Activated CD4-positive, alpha-beta T cell treated with anti-CD3 and anti-CD28 coated beads, Interleukin-2, amount 10 ng/mL, durations not matched to agents 7 days and 5 days (primary cell): ENCODE data around the gene SPRED2. TPM values are rescaled to one million over a fixed set of nuclear protein-coding genes. Genes with fewer than 3 reads are reported as not detected.

Source experiments
- CTCF ChIA-PET: fragments of 350-600 bp; sonication (Branson Sonifier 250); formaldehyde crosslinking; loops from one replicate; lab custom pipeline; 2021; ENCODE audit warnings: antibody characterized with exemption; lab: Charles Lee
- POLR2A ChIA-PET: fragments of 350-600 bp; sonication (Branson Sonifier 250); formaldehyde crosslinking; loops from one replicate; lab custom pipeline; 2021; ENCODE audit warnings: antibody characterized with exemption; lab: Charles Lee
- DNase-seq: peaks from one replicate; pipeline ENCODE4 v3.0.0-alpha.2; 2020
- H3K27ac Mint-ChIP-seq: one replicate; pipeline ENCODE4 v1.8.0; 2021; ENCODE audit warnings: mild to moderate bottlenecking, moderate library complexity, mixed read lengths
- H3K27me3 Mint-ChIP-seq: one replicate; pipeline ENCODE4 v1.8.0; 2021; ENCODE audit warnings: mixed read lengths
- H3K36me3 Mint-ChIP-seq: one replicate; pipeline ENCODE4 v1.8.0; 2021; ENCODE audit warnings: low read depth, mixed read lengths
- H3K4me1 Mint-ChIP-seq: one replicate; pipeline ENCODE4 v1.8.0; 2021; ENCODE audit warnings: mixed read lengths
- H3K4me3 Mint-ChIP-seq: one replicate; pipeline ENCODE4 v1.8.0; 2021; ENCODE audit warnings: mild to moderate bottlenecking, moderate library complexity, mixed read lengths
- H3K9me3 Mint-ChIP-seq: one replicate; pipeline ENCODE4 v1.8.0; 2021; ENCODE audit warnings: mixed read lengths
- total RNA-seq, 2 experiments: library from RNA; stranded (reverse); gene quantifications; one replicate each; pipeline ENCODE4 v1.2.3, GENCODE V29; 2021

SPRED2 gene, protein sequence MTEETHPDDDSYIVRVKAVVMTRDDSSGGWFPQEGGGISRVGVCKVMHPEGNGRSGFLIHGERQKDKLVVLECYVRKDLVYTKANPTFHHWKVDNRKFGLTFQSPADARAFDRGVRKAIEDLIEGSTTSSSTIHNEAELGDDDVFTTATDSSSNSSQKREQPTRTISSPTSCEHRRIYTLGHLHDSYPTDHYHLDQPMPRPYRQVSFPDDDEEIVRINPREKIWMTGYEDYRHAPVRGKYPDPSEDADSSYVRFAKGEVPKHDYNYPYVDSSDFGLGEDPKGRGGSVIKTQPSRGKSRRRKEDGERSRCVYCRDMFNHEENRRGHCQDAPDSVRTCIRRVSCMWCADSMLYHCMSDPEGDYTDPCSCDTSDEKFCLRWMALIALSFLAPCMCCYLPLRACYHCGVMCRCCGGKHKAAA
- total RNA-seq: 1 to 10 TPM; 6.2 to 8.1 TPM

DNA sequence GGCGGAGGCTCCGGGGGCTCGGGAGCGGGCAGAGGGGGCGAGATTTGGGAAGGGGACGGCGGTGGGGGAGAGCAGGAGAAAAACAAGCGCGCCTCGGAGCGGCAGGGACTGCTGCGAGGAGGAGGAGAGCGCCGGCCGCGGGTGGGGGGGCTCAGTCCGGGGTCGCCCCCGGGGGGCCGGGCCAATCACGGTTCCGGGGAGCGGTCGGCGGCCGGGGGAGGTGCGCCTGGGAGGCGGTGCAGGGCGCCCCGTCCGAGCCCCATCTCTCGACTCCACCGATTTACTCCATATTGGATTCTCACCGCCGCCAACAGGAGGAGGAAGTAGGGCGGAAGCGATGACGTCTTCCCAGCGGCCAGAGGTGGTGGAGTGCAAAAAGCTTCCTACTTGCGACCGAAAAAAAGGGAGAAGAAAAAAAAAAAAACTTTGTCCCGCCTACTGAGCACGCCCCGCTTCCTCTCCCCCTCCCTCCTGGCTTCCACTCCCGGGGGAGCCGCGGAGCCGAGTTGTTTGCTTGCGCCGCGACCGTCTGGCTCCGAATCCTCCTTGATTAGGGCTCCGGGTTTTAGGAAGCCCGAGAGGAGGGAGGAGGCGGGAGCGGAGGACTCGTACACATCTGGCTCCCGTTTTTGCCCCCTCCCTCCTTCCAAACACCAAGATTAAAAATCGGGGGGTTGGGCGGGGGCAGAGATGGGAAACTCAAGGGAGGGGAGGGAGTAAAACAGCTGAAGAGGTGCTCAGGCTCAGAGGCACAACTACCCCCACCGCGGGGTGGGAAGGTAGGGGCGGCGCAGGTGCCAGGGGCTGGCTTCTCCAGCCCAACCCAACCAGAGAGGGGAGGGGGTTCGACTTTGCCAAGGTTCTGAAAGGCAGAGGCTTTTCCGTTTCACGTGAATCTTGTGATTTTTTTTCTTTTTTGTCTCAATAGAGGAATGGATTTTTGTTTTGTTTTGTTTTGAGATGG lies at the start of gene SPRED2:
Gene SPRED2, minus strand, starts transcription at position 373 of the 964 bp plus-strand sequence. CDS start 612 bp downstream, outside the sequence.
- H3K9me3 Mint-ChIP-seq: no peaks in the 10 kb centered on the region
- H3K27me3 Mint-ChIP-seq: peaks cover 43% of the 10 kb centered on the region
- peak within 1 kb of the TSS; percentile 85 for H3K27ac Mint-ChIP-seq
- H3K4me3 Mint-ChIP-seq: peak within 1 kb of the TSS; percentile 87
- ChIA-PET POLR2A (no interaction called here), CTCF (no interaction called here)
- peak; percentile 81 for DNase-seq
- peaks cover 32% of the 10 kb centered on the region for H3K4me1 Mint-ChIP-seq
- peaks cover 4% of the 10 kb centered on the region for H3K36me3 Mint-ChIP-seq

DNA sequence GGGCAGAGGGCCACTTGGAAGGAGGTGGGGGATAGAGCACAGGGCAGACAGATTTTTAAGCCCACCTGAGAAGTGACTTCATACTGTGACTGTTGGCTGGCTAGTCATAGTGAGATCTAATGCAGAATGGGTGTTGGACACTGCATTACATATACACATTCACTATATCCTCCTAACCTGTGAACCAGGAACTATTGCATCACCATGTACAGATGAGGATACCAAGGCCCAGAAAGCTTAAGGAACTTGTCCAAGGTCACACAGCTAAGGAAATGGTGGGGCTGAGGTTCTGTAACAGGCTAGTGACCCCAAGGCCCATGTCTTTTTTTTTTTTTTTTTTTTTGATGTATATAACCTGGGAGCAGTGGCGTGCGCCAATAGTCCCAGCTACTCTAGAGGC lies 49.6 kb upstream of the SPRED2 start:
- Mint-ChIP-seq H3K36me3 (no peaks in the 10 kb centered on the region), H3K4me3 (no peak overlapping the region), H3K9me3 (no peaks in the 10 kb centered on the region), H3K27ac (no peak overlapping the region), H3K27me3 (no peaks in the 10 kb centered on the region), H3K4me1 (no peaks in the 10 kb centered on the region)
- CTCF ChIA-PET: interaction anchor here (0.6 kb wide), 3 partner anchors 31 to 122 kb away, joined by 3 to 6 read pairs (median 4); no protein-coding TSS in a partner anchor
- DNase-seq: no peak
- POLR2A ChIA-PET: no interaction called here

DNA sequence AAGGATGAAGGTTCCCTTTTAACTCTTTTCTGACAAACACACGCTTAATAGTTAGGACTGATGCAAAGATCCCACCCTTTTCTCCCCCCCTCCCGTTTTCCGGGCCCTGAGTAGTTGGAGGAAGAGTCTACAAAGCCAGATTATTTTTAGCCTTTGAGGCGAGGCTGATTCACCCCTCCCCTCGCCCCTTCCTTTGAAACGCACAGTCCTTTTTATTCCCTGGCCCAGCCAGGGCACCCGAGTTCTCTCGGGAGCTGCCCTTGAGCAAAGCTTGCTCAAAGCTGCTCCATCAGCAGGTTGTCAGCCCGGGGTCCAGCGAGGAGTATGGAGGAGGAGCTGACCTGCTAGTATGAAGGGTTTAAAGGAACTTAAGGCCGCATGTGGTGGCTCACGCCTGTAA lies 47.1 kb upstream of the SPRED2 start:
- Mint-ChIP-seq H3K27ac (no peak overlapping the region), H3K27me3 (no peaks in the 10 kb centered on the region), H3K4me3 (no peak overlapping the region), H3K36me3 (no peaks in the 10 kb centered on the region), H3K4me1 (no peaks in the 10 kb centered on the region), H3K9me3 (peaks cover 11% of the 10 kb centered on the region)
- ChIA-PET POLR2A (no interaction called here), CTCF (interaction anchor here (0.6 kb wide), 1 partner anchor 35 kb away, joined by 4 read pairs; no protein-coding TSS in a partner anchor)
- DNase-seq: no peak

DNA sequence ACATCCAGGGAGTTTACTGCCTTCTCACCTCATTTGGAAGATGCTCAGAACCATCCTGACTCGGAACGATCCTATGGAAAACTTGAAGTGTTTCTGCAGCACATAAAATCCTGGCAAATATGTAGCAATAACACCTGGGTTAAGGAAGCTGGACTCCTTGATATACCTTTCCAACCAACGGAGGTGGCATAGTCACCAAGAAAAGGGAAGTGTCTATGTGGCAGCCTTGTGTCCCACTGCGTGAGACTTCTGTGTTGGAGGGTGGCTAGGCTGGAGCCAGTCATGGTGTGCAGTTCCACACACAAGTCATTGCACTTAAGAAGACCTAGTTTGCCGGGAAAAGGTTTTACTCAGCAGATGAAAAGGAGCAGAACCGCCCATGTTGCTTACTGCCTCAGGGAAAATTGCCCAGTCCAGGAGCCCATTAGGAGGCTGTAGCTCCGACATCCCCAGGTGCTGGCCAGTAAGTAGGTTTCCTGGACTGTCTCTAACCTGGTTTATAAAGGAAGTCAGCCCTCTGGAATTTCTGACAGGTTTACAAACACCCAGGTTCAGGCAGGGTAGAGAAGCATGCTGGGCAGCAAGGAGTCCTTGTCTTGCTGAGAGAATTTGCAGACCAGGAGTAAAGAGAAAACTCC lies 46.2 kb upstream of the SPRED2 start:
- Mint-ChIP-seq H3K36me3 (no peaks in the 10 kb centered on the region), H3K27ac (no peak overlapping the region), H3K9me3 (peaks cover 19% of the 10 kb centered on the region), H3K4me1 (no peaks in the 10 kb centered on the region), H3K27me3 (no peaks in the 10 kb centered on the region), H3K4me3 (no peak overlapping the region)
- no peak for DNase-seq
- CTCF ChIA-PET: no interaction called here
- POLR2A ChIA-PET: no interaction called here

DNA sequence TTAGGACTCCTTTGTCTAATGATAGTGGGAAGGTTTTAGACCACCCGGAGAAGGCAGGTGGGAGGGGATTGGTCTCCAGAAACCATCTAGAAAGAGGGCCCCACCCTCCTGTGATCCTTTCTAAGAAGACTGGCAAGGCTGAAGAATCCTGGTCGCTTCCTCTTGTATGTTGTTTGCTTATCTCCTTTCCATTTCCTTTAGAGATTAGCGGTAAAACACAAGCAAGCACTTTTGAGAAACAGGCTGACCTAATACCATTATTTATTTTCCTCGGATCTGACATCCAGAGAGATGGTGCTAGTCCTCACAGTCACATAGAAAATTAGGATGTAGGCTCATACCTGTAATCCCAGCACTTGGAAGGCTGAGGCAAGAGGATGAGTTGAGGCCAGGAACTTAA lies 45.2 kb upstream of the SPRED2 start:
- no peaks in the 10 kb centered on the region for H3K27me3 Mint-ChIP-seq
- CTCF ChIA-PET: interaction anchor here (1.1 kb wide), 1 partner anchor 11 kb away, joined by 3 read pairs; no protein-coding TSS in a partner anchor
- no peak for DNase-seq
- H3K4me3 Mint-ChIP-seq: no peak overlapping the region
- peaks cover 21% of the 10 kb centered on the region for H3K9me3 Mint-ChIP-seq
- no peaks in the 10 kb centered on the region for H3K4me1 Mint-ChIP-seq
- no peak overlapping the region for H3K27ac Mint-ChIP-seq
- H3K36me3 Mint-ChIP-seq: no peaks in the 10 kb centered on the region
- POLR2A ChIA-PET: no interaction called here

DNA sequence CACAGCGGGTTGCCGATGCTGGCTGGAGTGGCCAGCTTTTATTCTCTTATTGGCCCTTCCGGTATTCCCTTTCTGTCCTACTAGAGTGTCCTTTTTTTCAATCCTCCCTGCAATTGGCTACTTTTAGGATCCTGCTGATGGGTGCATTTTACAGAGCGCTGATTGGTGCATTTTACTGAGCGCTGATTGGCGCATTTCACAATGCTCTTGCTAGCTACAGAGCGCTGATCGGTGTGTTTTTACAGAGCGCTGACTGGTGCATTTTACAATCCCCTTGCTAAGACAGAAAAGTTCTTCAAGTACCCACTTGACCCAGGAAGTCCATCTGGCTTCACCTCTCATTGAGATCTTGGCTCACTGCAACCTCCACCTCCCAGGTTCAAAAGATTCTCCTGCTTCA lies 44.4 kb upstream of the SPRED2 start:
- Mint-ChIP-seq H3K4me1 (no peaks in the 10 kb centered on the region), H3K27ac (no peak overlapping the region), H3K4me3 (no peak overlapping the region), H3K36me3 (no peaks in the 10 kb centered on the region), H3K9me3 (peaks cover 21% of the 10 kb centered on the region), H3K27me3 (no peaks in the 10 kb centered on the region)
- no peak for DNase-seq
- ChIA-PET POLR2A (no interaction called here), CTCF (interaction anchor here (1.1 kb wide), 1 partner anchor 12 kb away, joined by 3 read pairs; no protein-coding TSS in a partner anchor)

DNA sequence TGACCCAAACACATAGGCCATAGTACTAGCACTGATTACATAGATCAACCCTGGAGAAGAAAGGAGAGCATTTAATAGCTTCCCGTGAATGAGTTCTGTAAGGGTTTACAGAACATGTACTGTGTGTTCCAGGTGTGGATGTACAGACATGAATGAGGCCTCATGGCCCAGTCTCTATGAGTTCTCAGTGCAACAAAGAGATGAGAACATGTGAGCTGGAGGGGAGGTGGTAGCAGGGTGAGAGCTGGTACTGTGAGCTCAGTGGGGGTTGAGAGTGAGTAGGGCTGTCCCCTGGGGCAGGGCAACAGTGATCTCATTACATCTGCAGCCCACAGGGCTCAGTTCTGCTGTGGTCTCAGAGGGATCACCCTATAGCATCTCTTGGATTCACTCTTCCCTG lies 42.6 kb upstream of the SPRED2 start:
- Mint-ChIP-seq H3K4me1 (no peaks in the 10 kb centered on the region), H3K4me3 (no peak overlapping the region), H3K36me3 (no peaks in the 10 kb centered on the region), H3K9me3 (peaks cover 21% of the 10 kb centered on the region), H3K27me3 (no peaks in the 10 kb centered on the region), H3K27ac (no peak overlapping the region)
- DNase-seq: no peak
- CTCF ChIA-PET: no interaction called here
- POLR2A ChIA-PET: no interaction called here

DNA sequence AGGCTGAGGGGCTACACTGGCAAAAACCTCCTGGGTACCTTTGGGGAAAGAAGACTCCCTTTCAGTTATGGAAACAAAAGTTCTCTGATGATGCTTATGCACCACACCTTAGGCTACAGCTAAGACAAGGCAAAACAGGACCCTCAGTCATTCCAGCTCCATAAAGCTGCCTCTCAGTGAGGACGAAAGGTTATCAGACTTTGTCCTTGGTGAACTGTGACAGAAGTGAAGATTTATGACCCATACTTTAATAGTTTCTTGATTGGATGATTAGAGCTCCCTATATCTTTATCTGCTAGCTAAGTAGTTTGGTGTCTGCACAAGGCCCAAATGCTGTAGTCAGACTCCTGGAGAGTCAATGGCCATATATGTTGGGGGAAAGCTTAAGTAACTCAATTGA lies 40.6 kb upstream of the SPRED2 start:
- Mint-ChIP-seq H3K4me1 (no peaks in the 10 kb centered on the region), H3K27ac (no peak overlapping the region), H3K36me3 (no peaks in the 10 kb centered on the region), H3K27me3 (no peaks in the 10 kb centered on the region), H3K9me3 (peaks cover 21% of the 10 kb centered on the region), H3K4me3 (no peak overlapping the region)
- ChIA-PET POLR2A (no interaction called here), CTCF (interaction anchor here (0.6 to 1.3 kb wide), 2 partner anchors 9 to 151 kb away, joined by 3 to 4 read pairs; no protein-coding TSS in a partner anchor)
- DNase-seq: no peak

DNA sequence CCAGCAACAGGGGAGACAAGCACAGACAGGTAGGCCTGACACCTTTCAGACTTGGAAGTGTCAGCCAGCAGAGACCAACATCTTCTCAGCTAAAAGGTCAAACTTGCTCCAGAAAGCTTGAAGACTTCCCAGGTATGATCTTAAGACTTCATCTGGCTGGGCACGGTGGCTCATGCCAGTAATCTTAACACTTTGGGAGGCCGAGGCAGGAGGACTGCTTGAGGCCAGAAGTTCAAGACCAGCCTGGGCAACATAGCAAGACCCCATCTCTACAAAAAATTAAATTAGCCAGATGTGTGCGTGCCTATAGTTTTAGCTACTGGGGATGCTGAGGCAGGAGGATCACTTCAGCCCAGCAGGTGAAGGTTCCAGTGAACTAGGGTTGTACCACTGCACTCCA lies 39.0 kb upstream of the SPRED2 start:
- Mint-ChIP-seq H3K36me3 (no peaks in the 10 kb centered on the region), H3K27me3 (no peaks in the 10 kb centered on the region), H3K4me1 (no peaks in the 10 kb centered on the region), H3K4me3 (no peak overlapping the region), H3K27ac (no peak overlapping the region), H3K9me3 (peaks cover 21% of the 10 kb centered on the region)
- ChIA-PET CTCF (no interaction called here), POLR2A (no interaction called here)
- DNase-seq: no peak

DNA sequence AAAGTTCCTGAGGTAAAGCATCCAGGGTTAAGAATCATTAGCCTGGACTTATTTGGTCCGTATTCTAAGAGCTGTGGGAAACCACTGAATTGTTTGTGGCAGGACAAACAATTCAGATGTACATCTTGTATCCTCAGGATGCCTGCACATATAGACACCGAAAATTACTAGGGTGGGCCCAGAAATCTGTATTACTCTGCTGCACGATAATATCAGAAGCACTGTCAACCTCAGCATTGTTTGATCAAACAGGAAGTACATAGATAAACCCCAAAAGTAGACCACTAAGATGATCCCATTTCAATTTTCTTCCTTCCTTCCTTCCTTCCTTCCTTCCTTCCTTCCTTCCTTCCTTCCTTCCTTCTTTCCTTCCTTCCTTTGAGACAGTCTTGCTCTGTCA lies 34.2 kb upstream of the SPRED2 start:
- H3K4me1 Mint-ChIP-seq: no peaks in the 10 kb centered on the region
- POLR2A ChIA-PET: no interaction called here
- no peaks in the 10 kb centered on the region for H3K9me3 Mint-ChIP-seq
- DNase-seq: no peak
- no peak overlapping the region for H3K4me3 Mint-ChIP-seq
- H3K27me3 Mint-ChIP-seq: peaks cover 9% of the 10 kb centered on the region
- CTCF ChIA-PET: no interaction called here
- no peak overlapping the region for H3K27ac Mint-ChIP-seq
- no peaks in the 10 kb centered on the region for H3K36me3 Mint-ChIP-seq

DNA sequence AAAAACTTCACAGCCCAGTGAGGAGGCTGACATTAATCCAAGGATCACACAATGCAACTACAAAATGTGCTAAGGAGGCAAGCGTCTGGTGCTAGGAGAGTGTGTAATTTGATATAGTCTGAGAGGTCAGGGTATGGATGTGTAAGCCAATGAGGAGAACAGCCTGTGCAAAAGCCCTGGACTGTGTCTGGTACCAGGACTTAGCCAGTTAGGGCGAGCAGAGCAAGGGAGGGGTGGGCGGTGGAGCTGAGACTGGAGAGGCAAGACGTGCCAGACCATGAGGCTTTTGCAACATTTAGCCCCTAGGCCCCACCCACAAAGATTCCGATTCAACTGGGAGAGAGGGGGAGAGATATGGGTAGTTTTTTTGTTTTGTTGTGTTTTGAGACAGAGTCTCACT lies 33.5 kb upstream of the SPRED2 start:
- Mint-ChIP-seq H3K36me3 (no peaks in the 10 kb centered on the region), H3K4me3 (no peak overlapping the region), H3K27me3 (peaks cover 11% of the 10 kb centered on the region)

DNA sequence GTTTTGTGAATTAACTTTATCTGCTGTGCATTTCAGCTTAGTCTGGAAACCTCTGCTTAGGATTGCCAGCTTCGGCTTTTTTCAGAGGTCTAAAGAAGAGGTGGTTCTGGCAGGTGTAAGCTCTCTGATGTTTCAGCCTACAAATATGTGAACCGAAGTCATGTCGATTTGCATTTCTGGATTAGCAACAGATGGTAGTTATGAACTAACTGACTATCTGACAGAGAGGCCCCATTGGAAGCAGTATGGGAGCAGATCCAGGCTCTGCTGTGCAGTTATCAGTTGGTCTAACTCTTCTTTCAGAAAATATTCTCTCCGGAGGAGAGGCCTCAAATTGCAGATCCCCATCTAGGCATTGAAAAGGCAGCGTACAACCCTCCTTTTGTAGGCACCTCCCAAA lies 32.7 kb upstream of the SPRED2 start:
- POLR2A ChIA-PET: no interaction called here

More for the DNA sequence above, 33.5 kb upstream of the SPRED2 start:
- no peaks in the 10 kb centered on the region for H3K4me1 Mint-ChIP-seq
- CTCF ChIA-PET: no interaction called here
- no peaks in the 10 kb centered on the region for H3K9me3 Mint-ChIP-seq
- POLR2A ChIA-PET: no interaction called here
- no peak overlapping the region for H3K27ac Mint-ChIP-seq
- DNase-seq: no peak

More for the DNA sequence above, 32.7 kb upstream of the SPRED2 start:
- no peaks in the 10 kb centered on the region for H3K9me3 Mint-ChIP-seq
- H3K36me3 Mint-ChIP-seq: no peaks in the 10 kb centered on the region
- no peaks in the 10 kb centered on the region for H3K4me1 Mint-ChIP-seq
- no peak overlapping the region for H3K27ac Mint-ChIP-seq
- DNase-seq: no peak
- CTCF ChIA-PET: no interaction called here
- no peak overlapping the region for H3K4me3 Mint-ChIP-seq
- H3K27me3 Mint-ChIP-seq: peaks cover 13% of the 10 kb centered on the region
